Calu3 (cell line): ENCODE results near the gene FAM217A. TPM values are rescaled to one million over a fixed set of nuclear protein-coding genes. Genes with fewer than 3 reads are reported as not detected.

Experiments
- Bru-seq: library from RNA; stranded (reverse); fragments of 400-500 nt; gene quantifications from one replicate; lab custom pipeline; 2021; lab: Mats Ljungman, UMichigan
- BruChase-seq, 2 experiments: library from RNA; stranded (reverse); fragments of 400-500 nt; gene quantifications; one replicate each; lab custom pipeline; 2021; lab: Mats Ljungman, UMichigan
- BruUV-seq: library from RNA; stranded (reverse); fragments of 400-500 nt; replicated peaks from 2 replicates; lab custom pipeline; 2021; lab: Mats Ljungman, UMichigan
- CTCF ChIA-PET: fragments of 300-600 bp; sonication (Branson Sonifier 250); formaldehyde crosslinking; loops from one replicate; lab custom pipeline; 2022; ENCODE audit warnings: antibody characterized with exemption; lab: Charles Lee
- DNase-seq: peaks from one replicate; pipeline ENCODE4 v3.0.0; 2022
- H3K27ac Mint-ChIP-seq: one replicate; pipeline ENCODE4 v1.8.0; 2022; ENCODE audit warnings: mixed read lengths; ENCODE audit not compliant: unreplicated experiment
- H3K27me3 Mint-ChIP-seq: one replicate; pipeline ENCODE4 v1.8.0; 2022; ENCODE audit warnings: mixed read lengths; ENCODE audit not compliant: unreplicated experiment
- H3K36me3 Mint-ChIP-seq: one replicate; pipeline ENCODE4 v1.8.0; 2022; ENCODE audit warnings: mild to moderate bottlenecking, moderate library complexity, mixed read lengths; ENCODE audit not compliant: insufficient read depth, unreplicated experiment
- H3K4me1 Mint-ChIP-seq: one replicate; pipeline ENCODE4 v1.8.0; 2022; ENCODE audit warnings: mild to moderate bottlenecking, low read depth, mixed read lengths; ENCODE audit not compliant: unreplicated experiment
- H3K4me3 Mint-ChIP-seq: one replicate; pipeline ENCODE4 v1.8.0; 2022; ENCODE audit warnings: mild to moderate bottlenecking, low read depth, moderate library complexity, mixed read lengths; ENCODE audit not compliant: unreplicated experiment
- H3K9me3 Mint-ChIP-seq: one replicate; pipeline ENCODE4 v1.8.0; 2022; ENCODE audit warnings: low read depth, mixed read lengths; ENCODE audit not compliant: unreplicated experiment
- CTCF ChIP-seq: fragments of 200-600 bp; IDR thresholded peaks from one replicate; pipeline ENCODE4 v1.8.0; 2022; ENCODE audit warnings: antibody characterized with exemption; ENCODE audit not compliant: unreplicated experiment
- intact Hi-C: fragments of 100-400 bp; cut with micrococcal nuclease; formaldehyde crosslinking; loops from one replicate; pipeline ENCODE4 v1.10.0; 2022; ENCODE audit not compliant: unreplicated experiment
- long read RNA-seq: library from polyadenylated mRNA; stranded (forward); transcript quantifications from one replicate; pipeline ENCODE4 v2.0.0, GENCODE V29; 2022
- total RNA-seq: library from RNA; stranded (reverse); gene quantifications from 2 replicates; pipeline ENCODE4 v1.2.3, GENCODE V29; 2022

FAM217A gene
- total RNA-seq, result not detected in 2 replicates
- Bru-seq, nascent RNA, result not detected
- percentile 8 among the genes with signal in this experiment for BruChase-seq, experiment 1, labeled RNA remaining after a 6-hour chase
- not detected for BruChase-seq, experiment 2, labeled RNA remaining after a 2-hour chase
- long read RNA-seq, partial matches to known transcripts, result 0 of 3 reads
- long read RNA-seq, other reads (novel, unspliced or antisense), result 3 of 3 reads

GRCh38 chr6:4078691-4079471 lies at the start of gene FAM217A:
FAM217A (minus strand) TSS chr6:4079137; CDS start chr6:4077414, 1,723 bp downstream.
- intact Hi-C loops, result no loop called here
- no peaks in the 10 kb centered on the region for H3K36me3 Mint-ChIP-seq
- CTCF ChIA-PET, result no interaction called here
- TF ChIP-seq CTCF, result no peak
- no peaks in the 10 kb centered on the region for H3K4me1 Mint-ChIP-seq
- H3K9me3 Mint-ChIP-seq, result no peaks in the 10 kb centered on the region
- H3K4me3 Mint-ChIP-seq, result no peak within 1 kb of the TSS
- BruUV-seq, result no TSS peak
- no peaks in the 10 kb centered on the region for H3K27me3 Mint-ChIP-seq
- DNase-seq, result no peak
- H3K27ac Mint-ChIP-seq, result no peak within 1 kb of the TSS

GRCh38 chr6:4128072-4128471 lies 49.1 kb upstream of the FAM217A start:
- Mint-ChIP-seq H3K9me3 (no peaks in the 10 kb centered on the region), H3K4me1 (peaks cover 19% of the 10 kb centered on the region), H3K4me3 (no peak overlapping the region), H3K36me3 (no peaks in the 10 kb centered on the region), H3K27ac (no peak overlapping the region), H3K27me3 (no peaks in the 10 kb centered on the region)
- no peak for DNase-seq
- intact Hi-C loops, result no loop called here
- CTCF ChIA-PET, result no interaction called here
- TF ChIP-seq CTCF, result no peak
- no TSS peak for BruUV-seq

GRCh38 chr6:4125933-4126864 lies 47.3 kb upstream of the FAM217A start:
- no TSS peak for BruUV-seq
- intact Hi-C loops, result no loop called here
- no peak for DNase-seq
- H3K27me3 Mint-ChIP-seq, result no peaks in the 10 kb centered on the region
- TF ChIP-seq CTCF, result no peak
- H3K36me3 Mint-ChIP-seq, result no peaks in the 10 kb centered on the region
- H3K9me3 Mint-ChIP-seq, result no peaks in the 10 kb centered on the region
- peak overlapping the region; percentile 16 for H3K27ac Mint-ChIP-seq
- CTCF ChIA-PET, result interaction anchor here (0.9 to 1.1 kb wide), 2 partner anchors 10 to 29 kb away, joined by 3 to 5 read pairs; partner anchors contain the start of gene ECI2
- peaks cover 19% of the 10 kb centered on the region for H3K4me1 Mint-ChIP-seq
- no peak overlapping the region for H3K4me3 Mint-ChIP-seq

GRCh38 chr6:4125500-4125899 lies 46.6 kb upstream of the FAM217A start:
- no TSS peak for BruUV-seq
- H3K9me3 Mint-ChIP-seq, result no peaks in the 10 kb centered on the region
- no peak overlapping the region for H3K4me3 Mint-ChIP-seq
- intact Hi-C loops, result no loop called here
- CTCF ChIA-PET, result interaction anchor here (0.9 to 1.1 kb wide), 2 partner anchors 10 to 30 kb away, joined by 3 to 5 read pairs; partner anchors contain the start of gene ECI2
- TF ChIP-seq CTCF, result no peak
- peaks cover 19% of the 10 kb centered on the region for H3K4me1 Mint-ChIP-seq
- DNase-seq, result no peak
- no peaks in the 10 kb centered on the region for H3K27me3 Mint-ChIP-seq
- no peaks in the 10 kb centered on the region for H3K36me3 Mint-ChIP-seq
- H3K27ac Mint-ChIP-seq, result peak overlapping the region; percentile 16
